ENCODE data around the gene SPOCK1.

GRCh38 chr5:137446151-137446550, 53.0 kb downstream of the SPOCK1 start:
- TF ChIP-seq, protein P1, sequence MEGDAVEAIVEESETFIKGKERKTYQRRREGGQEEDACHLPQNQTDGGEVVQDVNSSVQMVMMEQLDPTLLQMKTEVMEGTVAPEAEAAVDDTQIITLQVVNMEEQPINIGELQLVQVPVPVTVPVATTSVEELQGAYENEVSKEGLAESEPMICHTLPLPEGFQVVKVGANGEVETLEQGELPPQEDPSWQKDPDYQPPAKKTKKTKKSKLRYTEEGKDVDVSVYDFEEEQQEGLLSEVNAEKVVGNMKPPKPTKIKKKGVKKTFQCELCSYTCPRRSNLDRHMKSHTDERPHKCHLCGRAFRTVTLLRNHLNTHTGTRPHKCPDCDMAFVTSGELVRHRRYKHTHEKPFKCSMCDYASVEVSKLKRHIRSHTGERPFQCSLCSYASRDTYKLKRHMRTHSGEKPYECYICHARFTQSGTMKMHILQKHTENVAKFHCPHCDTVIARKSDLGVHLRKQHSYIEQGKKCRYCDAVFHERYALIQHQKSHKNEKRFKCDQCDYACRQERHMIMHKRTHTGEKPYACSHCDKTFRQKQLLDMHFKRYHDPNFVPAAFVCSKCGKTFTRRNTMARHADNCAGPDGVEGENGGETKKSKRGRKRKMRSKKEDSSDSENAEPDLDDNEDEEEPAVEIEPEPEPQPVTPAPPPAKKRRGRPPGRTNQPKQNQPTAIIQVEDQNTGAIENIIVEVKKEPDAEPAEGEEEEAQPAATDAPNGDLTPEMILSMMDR (conservative IDR thresholded peaks at IDR 0.05; ENCODE audit: low read depth, low read length): no peak
- no peak for TF ChIP-seq EZH2 (IDR thresholded peaks at IDR 0.05; ENCODE audit: borderline replicate concordance, low read depth, low read length, poor library complexity, severe bottlenecking)

All from A673 (cell line).